HCT116 (cell line): ENCODE measurements around the gene HSCB. TPM values are rescaled to one million over a fixed set of nuclear protein-coding genes. Genes with fewer than 3 reads are reported as not detected.

Source experiments
- ATAC-seq: fragments of 200-7000 bp; cut with Tn5 transposase; 2 replicates; pipeline ENCODE4 v1.9.1; 2020; ENCODE audit warnings: mild to moderate bottlenecking, moderate library complexity
- BruUV-seq: library from RNA; stranded (reverse); fragments of 400-500 nt; replicated peaks from 2 replicates; lab custom pipeline; 2021; lab: Mats Ljungman, UMichigan
- CTCF ChIA-PET: fragments of 300-600 bp; sonication (Branson Sonifier 250); formaldehyde crosslinking; loops from one replicate; lab custom pipeline; 2021; ENCODE audit warnings: antibody characterized with exemption; lab: Charles Lee
- POLR2A ChIA-PET: fragments of 300-600, 350-600 bp; sonication (Branson Sonifier 250); formaldehyde crosslinking; loops from one replicate; lab custom pipeline; 2021; ENCODE audit warnings: antibody characterized with exemption; lab: Charles Lee
- RAD21 ChIA-PET, 2 experiments: fragments of 300-600 bp; sonication (Branson Sonifier 250); formaldehyde crosslinking; loops; one replicate each; lab custom pipeline; 2023; ENCODE audit warnings: low total read pairs in 2 of 2; ENCODE audit not compliant: uncharacterized antibody in 2 of 2, unreplicated experiment in 2 of 2, low non-redundant PET in 1 of 2; lab: Charles Lee
- DNase-seq: peaks from one replicate; pipeline ENCODE4 v3.0.0-alpha.2; 2010; ENCODE audit warnings: low read depth, low spot score
- H2AFZ ChIP-seq: fragments of 200-600 bp; shearing (Covaris generic), sonication (generic); 2 replicates; pipeline ENCODE4 v1.6.1; 2017; ENCODE audit warnings: low read depth, mixed run types, mixed read lengths, antibody characterized with exemption, low read length; ENCODE audit not compliant: poor library complexity, severe bottlenecking
- H3K27ac ChIP-seq: 2 replicates; pipeline ENCODE4 v1.5.1; 2012; ENCODE audit warnings: low read depth, low read length
- H3K27me3 ChIP-seq: fragments of 200-600 bp; sonication (generic); 2 replicates; pipeline ENCODE4 v1.6.1; 2016; ENCODE audit warnings: mixed run types, low read length, mixed read lengths; ENCODE audit not compliant: insufficient read depth
- H3K36me3 ChIP-seq, 2 experiments: fragments of 200-500 bp in 1 of 2; fragments of 200-600 bp in 1 of 2; sonication (Bioruptor generic) in 1 of 2; sonication (generic) in 1 of 2; 2 replicates each; pipeline versions ENCODE4 v1.5.1 to v1.6.1; 2014 to 2016; ENCODE audit warnings: low read length in 2 of 2, inconsistent platforms in 1 of 2, mixed read lengths in 1 of 2, mixed run types in 1 of 2; ENCODE audit not compliant: insufficient read depth in 2 of 2, control insufficient read depth in 1 of 2
- H3K4me1 ChIP-seq, 2 experiments: fragments of 200-600 bp in 1 of 2; sonication (generic) in 1 of 2; 2 replicates each; pipeline versions ENCODE4 v1.5.1 to v1.6.1; 2012 to 2017; ENCODE audit warnings: low read length in 2 of 2, inconsistent platforms in 1 of 2, mild to moderate bottlenecking in 1 of 2, mixed read lengths in 1 of 2, mixed run types in 1 of 2, moderate library complexity in 1 of 2; ENCODE audit not compliant: insufficient read depth in 2 of 2, control insufficient read depth in 1 of 2
- H3K4me2 ChIP-seq: fragments of 200-600 bp; sonication (generic); 2 replicates; pipeline ENCODE4 v1.6.1; 2017; ENCODE audit warnings: mixed run types, low read length, mixed read lengths
- H3K4me3 ChIP-seq, 2 experiments: fragments of 200-600 bp in 1 of 2; sonication (generic) in 1 of 2; replicated peaks in 1 of 2; 2 replicates each; pipeline ENCODE4 v1.5.1; 2011 to 2016; ENCODE audit warnings: low read length in 2 of 2, control low read depth in 1 of 2, low read depth in 1 of 2, mild to moderate bottlenecking in 1 of 2, mixed read lengths in 1 of 2, mixed run types in 1 of 2
- H3K79me2 ChIP-seq: fragments of 200-600 bp; sonication (generic); 2 replicates; pipeline ENCODE4 v1.6.1; 2017; ENCODE audit warnings: mild to moderate bottlenecking, mixed run types, low read length, moderate library complexity, mixed read lengths; ENCODE audit not compliant: insufficient read depth
- H3K9ac ChIP-seq: fragments of 200-600 bp; sonication (generic); 2 replicates; pipeline ENCODE4 v1.6.1; 2016; ENCODE audit warnings: low read length, mixed read lengths
- H3K9me2 ChIP-seq: fragments of 200-600 bp; sonication (generic), shearing (Covaris generic); 2 replicates; pipeline ENCODE4 v1.6.1; 2017; ENCODE audit warnings: mixed run types, mild to moderate bottlenecking, moderate library complexity; ENCODE audit not compliant: insufficient read depth
- H3K9me3 ChIP-seq, 2 experiments: fragments of 200-500 bp in 1 of 2; fragments of 200-600 bp in 1 of 2; sonication (Bioruptor generic) in 1 of 2; sonication (generic) in 1 of 2; 2 replicates each; pipeline ENCODE4 v1.6.1; 2014 to 2017; ENCODE audit warnings: low read length in 2 of 2, mixed read lengths in 2 of 2, inconsistent platforms in 1 of 2, low read depth in 1 of 2, mild to moderate bottlenecking in 1 of 2, mixed run types in 1 of 2, moderate library complexity in 1 of 2; ENCODE audit not compliant: control insufficient read depth in 1 of 2, insufficient read depth in 1 of 2
- H4K20me1 ChIP-seq: fragments of 200-600 bp; sonication (generic), shearing (Covaris generic); 2 replicates; pipeline ENCODE4 v1.6.1; 2017; ENCODE audit warnings: mixed run types, mild to moderate bottlenecking, moderate library complexity; ENCODE audit not compliant: insufficient read depth
- ATF3 ChIP-seq: IDR thresholded peaks from 2 replicates; pipeline ENCODE4 v1.6.1; 2012
- CEBPB ChIP-seq: IDR thresholded peaks from 2 replicates; pipeline ENCODE4 v1.6.1; 2012; ENCODE audit warnings: low read depth
- EGR1 ChIP-seq: IDR thresholded peaks from 2 replicates; pipeline ENCODE4 v1.6.1; 2012; ENCODE audit warnings: low read depth
- EZH2 ChIP-seq: fragments of 200-600 bp; sonication (generic); IDR thresholded peaks from 2 replicates; pipeline ENCODE4 v1.6.1; 2017; ENCODE audit warnings: antibody characterized with exemption, mixed run types
- EZH2phosphoT487 ChIP-seq: fragments of 200-600 bp; IDR thresholded peaks from 2 replicates; pipeline ENCODE4 v1.6.1; 2018; ENCODE audit warnings: antibody characterized with exemption, borderline replicate concordance
- FOSL1 ChIP-seq: IDR thresholded peaks from 2 replicates; pipeline ENCODE4 v1.6.1; 2012; ENCODE audit warnings: low read depth
- RAD21 ChIP-seq: IDR thresholded peaks from 2 replicates; pipeline ENCODE4 v1.6.1; 2012; ENCODE audit warnings: low read depth, mild to moderate bottlenecking
- REST ChIP-seq: IDR thresholded peaks from 2 replicates; pipeline ENCODE4 v1.6.1; 2012; ENCODE audit warnings: low read depth
- SIN3A ChIP-seq: IDR thresholded peaks from 2 replicates; pipeline ENCODE4 v1.6.1; 2012; ENCODE audit warnings: low read depth
- SP1 ChIP-seq: IDR thresholded peaks from 2 replicates; pipeline ENCODE4 v1.6.1; 2012; ENCODE audit warnings: low read depth
- SRF ChIP-seq: IDR thresholded peaks from 2 replicates; pipeline ENCODE4 v1.6.1; 2012; ENCODE audit warnings: low read depth
- TCF7L2 ChIP-seq: IDR thresholded peaks from 2 replicates; pipeline ENCODE4 v1.7.0; 2011; ENCODE audit warnings: borderline replicate concordance, inconsistent platforms; ENCODE audit not compliant: insufficient read depth, insufficient read length; ENCODE audit errors: extremely low read depth
- intact Hi-C: fragments of 100-400 bp; cut with micrococcal nuclease; formaldehyde crosslinking; loops from 2 replicates; pipeline ENCODE4 v1.10.0; 2022
- total RNA-seq: library from RNA; stranded (reverse); gene quantifications from one replicate; pipeline ENCODE4 v1.2.1, GENCODE V29; 2021; ENCODE audit not compliant: unreplicated experiment

Gene HSCB
- total RNA-seq, 1 experiment from 2014 or later, result 14.5 TPM

- BruUV-seq, result no TSS peak
- Histone ChIP-seq H4K20me1 (no peaks in the 10 kb centered on the region), H3K4me1 (no peaks in the 10 kb centered on the region), H3K36me3 (peaks cover 12 to 20% of the 10 kb centered on the region in 2 experiments; a peak in 3 of 4 replicates), H3K79me2 (peaks cover 24% of the 10 kb centered on the region), H3K9me2 (no peaks in the 10 kb centered on the region), H3K4me3 (no peak overlapping the region), H3K27me3 (no peaks in the 10 kb centered on the region), H3K9ac (no peak overlapping the region), H3K9me3 (no peaks in the 10 kb centered on the region), H3K27ac (no peak overlapping the region), H2AFZ (no peak overlapping the region), H3K4me2 (no peak overlapping the region)
- DNase-seq (no peak), ATAC-seq (no peak)
- ChIA-PET RAD21 (no interaction called here), POLR2A (no interaction called here), CTCF (no interaction called here)
- intact Hi-C loops, result no loop called here
- no peak for TF ChIP-seq RAD21
- TF ChIP-seq EGR1, result no peak
- no peak for TF ChIP-seq SRF
- no peak for TF ChIP-seq EZH2
- TF ChIP-seq FOSL1, result no peak
- TF ChIP-seq REST, result no peak
- no peak for TF ChIP-seq SP1
- no peak for TF ChIP-seq SIN3A
- TF ChIP-seq EZH2phosphoT487, result no peak
- no peak for TF ChIP-seq TCF7L2
- TF ChIP-seq CEBPB, result no peak
- no peak for TF ChIP-seq ATF3
Measured at GRCh38 chr22:28728002-28728401, 13.8 kb upstream of the HSCB start.
